GM12878 (cell line): Measurements from ENCODE around the gene TYW1. TPM values are rescaled to one million over a fixed set of nuclear protein-coding genes. Genes with fewer than 3 reads are reported as not detected.
A peak's percentile ranks its signal among the peaks of the same experiment; 100 is the strongest.
"Not testable (repeated sequence)": the region's sequence is repeated elsewhere in the genome, so short reads cannot be mapped to it uniquely, and the experiment has no call there.

Source experiments
- ATAC-seq: fragments of 200-7000 bp; cut with Tn5 transposase; 3 replicates; pipeline ENCODE4 v1.9.1; 2020; ENCODE audit warnings: mild to moderate bottlenecking, moderate library complexity
- BruUV-seq: library from RNA; stranded (reverse); fragments of 400-500 nt; replicated peaks from 2 replicates; lab custom pipeline; 2021; lab: Mats Ljungman, UMichigan
- CTCF ChIA-PET: fragments of 300-600 bp; sonication (Branson Sonifier 250); formaldehyde crosslinking; extraction: SDS; loops from one replicate; lab custom pipeline; 2021; ENCODE audit warnings: inconsistent platforms; lab: Yijun Ruan, JAX
- POLR2A ChIA-PET: fragments of 350-600 bp; formaldehyde crosslinking; extraction: SDS; loops from one replicate; lab custom pipeline; 2021; ENCODE audit warnings: inconsistent platforms; lab: Charles Lee
- RAD21 ChIA-PET: fragments of 300-600 bp; sonication (Branson Sonifier 250); formaldehyde crosslinking; loops from one replicate; lab custom pipeline; 2023; ENCODE audit warnings: antibody characterized with exemption; ENCODE audit not compliant: unreplicated experiment; lab: Charles Lee
- SMC1A ChIA-PET: fragments of 300-600 bp; sonication (Branson Sonifier 250); formaldehyde crosslinking; loops from one replicate; lab custom pipeline; 2023; ENCODE audit not compliant: unreplicated experiment, uncharacterized antibody; lab: Charles Lee
- DNase-seq: peaks from one replicate; pipeline ENCODE4 v3.0.0-alpha.2; 2011; ENCODE audit warnings: low read depth, low spot score
- FAIRE-seq: peaks from 3 replicates; lab custom pipeline; 2011; peaks lifted over from hg19 to GRCh38; lab: Jason Lieb, UNC
- H2AFZ ChIP-seq: 2 replicates; pipeline ENCODE4 v1.6.0; 2011; ENCODE audit warnings: low read depth, low read length, control low read depth; ENCODE audit not compliant: control insufficient read depth
- H3K27ac ChIP-seq: 2 replicates; pipeline ENCODE4 v1.5.1; 2011; ENCODE audit warnings: control low read depth; ENCODE audit not compliant: control insufficient read depth, insufficient read depth
- H3K27me3 ChIP-seq, 2 experiments: replicated peaks in 1 of 2; 2 replicates each; pipeline versions ENCODE4 v1.6.0 to v1.6.1; 2011; ENCODE audit warnings: low read length in 1 of 2; ENCODE audit not compliant: control insufficient read depth in 2 of 2, insufficient read depth in 2 of 2
- H3K36me3 ChIP-seq, 2 experiments: 2 replicates each; pipeline ENCODE4 v1.5.1; 2011; ENCODE audit warnings: low read length in 1 of 2; ENCODE audit not compliant: control insufficient read depth in 2 of 2, insufficient read depth in 2 of 2
- H3K4me1 ChIP-seq: 2 replicates; pipeline ENCODE4 v1.6.1; 2011; ENCODE audit warnings: mild to moderate bottlenecking, low read length, moderate library complexity, mixed read lengths; ENCODE audit not compliant: control insufficient read depth, insufficient read depth
- H3K4me2 ChIP-seq: 2 replicates; pipeline ENCODE4 v1.6.0; 2011; ENCODE audit warnings: control low read depth; ENCODE audit not compliant: control insufficient read depth, insufficient read depth
- H3K4me3 ChIP-seq: fragments of 200-600 bp; sonication (generic); 2 replicates; pipeline ENCODE4 v1.5.1; 2016
- H3K79me2 ChIP-seq: 2 replicates; pipeline ENCODE4 v1.6.0; 2011; ENCODE audit warnings: low read length; ENCODE audit not compliant: control insufficient read depth, insufficient read depth
- H3K9ac ChIP-seq: 2 replicates; pipeline ENCODE4 v1.8.0; 2011; ENCODE audit warnings: low read length, control low read depth, mixed read lengths; ENCODE audit not compliant: control insufficient read depth, insufficient read depth
- H3K9me3 ChIP-seq: replicated peaks from 3 replicates; pipeline ENCODE4 v1.5.1; 2011; ENCODE audit warnings: mild to moderate bottlenecking, low read length; ENCODE audit not compliant: control insufficient read depth, insufficient read depth
- H4K20me1 ChIP-seq: 2 replicates; pipeline ENCODE4 v1.6.0; 2011; ENCODE audit not compliant: control insufficient read depth, insufficient read depth
- MXI1 ChIP-seq: fragments of 150-350 bp; IDR thresholded peaks from 2 replicates; pipeline ENCODE4 v1.6.1; 2011; ENCODE audit warnings: low read depth, mild to moderate bottlenecking, inconsistent platforms, low read length, improper control_type of control experiment
- RB1 ChIP-seq: fragments of 450-650 bp; formaldehyde crosslinking; IDR thresholded peaks from 2 replicates; pipeline ENCODE4 v1.6.1; 2017; ENCODE audit warnings: mild to moderate bottlenecking, borderline replicate concordance
- RELA ChIP-seq: fragments of 450-650 bp; IDR thresholded peaks from 2 replicates; pipeline ENCODE4 v1.8.0; 2014; ENCODE audit warnings: borderline replicate concordance; ENCODE audit not compliant: partially characterized antibody
- YBX1 ChIP-seq: fragments of 450-650 bp; IDR thresholded peaks from 2 replicates; pipeline ENCODE4 v1.6.1; 2016; ENCODE audit warnings: antibody characterized with exemption
- ZBED1 ChIP-seq: IDR thresholded peaks from 2 replicates; pipeline ENCODE4 v1.6.1; 2016; ENCODE audit warnings: borderline replicate concordance
- ZNF274 ChIP-seq: IDR thresholded peaks from one replicate; pipeline ENCODE4 v1.8.0; 2011; ENCODE audit not compliant: insufficient read length, insufficient read depth
- ZZZ3 ChIP-seq: IDR thresholded peaks from 2 replicates; pipeline ENCODE4 v1.6.1; 2011; ENCODE audit warnings: low read depth; ENCODE audit not compliant: control insufficient read depth, insufficient read length
- WGBS: methylation state at CpG from one replicate; pipeline ENCODE4 v1.1.6; 2016; ENCODE audit warnings: low lambda C conversion rate; ENCODE audit not compliant: insufficient replicate concordance, insufficient coverage; ENCODE audit errors: missing lambda C conversion rate; 5-methylcytosine and 5-hydroxymethylcytosine counted together
- in situ Hi-C: fragments of 300-500 bp; cut with MboI; formaldehyde crosslinking; loops from 9 replicates; pipeline ENCODE4 v1.14.3; 2018; ENCODE audit warnings: mixed read lengths
- intact Hi-C: fragments of 100-400 bp; cut with micrococcal nuclease; formaldehyde crosslinking; loops from one replicate; pipeline ENCODE4 v1.14.2; 2022; ENCODE audit not compliant: unreplicated experiment
- microRNA-seq: library from miRNA; unstranded; fragments of <30 nt; microRNA quantifications from one replicate; pipeline ENCODE4, GENCODE V29; 2018
- polyA plus RNA-seq, 11 experiments: library from polyadenylated mRNA; depleted of rRNA in 4 of 11; unstranded in 6 of 11; stranded (reverse) in 5 of 11; fragments of >200 nt; fragmentation: Nextera tagmentation in 4 of 11; fragmentation: Illumina TruSeq in 1 of 11; extraction: Ambion mirVana in 4 of 11; extraction: Trizol in 1 of 11; gene quantifications; 1 replicate in 1 of 11; 2 replicates in 10 of 11; pipeline versions ENCODE4 v1.2.1 to v1.2.3, GENCODE V29; 2011 to 2016; ENCODE audit warnings: inconsistent platforms in 2 of 11, missing spikeins in 2 of 11, low read depth in 1 of 11
- small RNA-seq: library from RNA; depleted of rRNA; stranded (forward); fragments of <200 nt; gene quantifications from one replicate; pipeline ENCODE3, GENCODE V24; 2014
- total RNA-seq, 4 experiments: library from RNA; depleted of rRNA in 3 of 4; stranded (reverse); fragments of >200 nt in 3 of 4; fragmentation: Illumina TruSeq in 1 of 4; extraction: Trizol in 1 of 4; gene quantifications; 2 replicates each; pipeline versions ENCODE4 v1.2.1 to v1.2.3, GENCODE V29; 2013 to 2021

Gene TYW1
- total and polyA plus RNA-seq, 10 of the 15 experiments (the other 5 are each of a cell fraction or from before 2014, with no cell fraction given), result 11.3 to 29.0 (median 18.4) TPM

DNA sequence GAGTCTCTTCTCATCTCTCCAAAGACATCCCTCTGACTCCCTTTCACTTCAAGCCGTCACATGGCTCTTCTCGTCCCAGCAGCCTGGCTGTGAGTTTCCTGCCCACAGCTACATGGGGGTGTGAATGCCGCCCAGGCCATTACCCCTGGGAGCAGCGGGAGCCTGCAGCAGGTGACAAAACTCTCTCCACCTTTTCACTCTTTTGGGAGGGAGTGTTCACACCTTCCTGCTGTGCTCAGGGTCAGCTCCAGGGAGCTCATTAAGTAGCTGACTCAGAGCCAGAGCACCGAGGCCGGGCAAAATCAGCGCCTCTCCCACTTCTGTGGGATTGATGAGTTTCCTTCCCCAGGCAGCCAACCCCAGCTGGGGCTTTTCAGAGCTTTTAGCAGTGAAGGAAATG lies 271.3 kb downstream of the TYW1 start:
- ChIA-PET POLR2A (no interaction called here), RAD21 (no interaction called here)
- no peaks in the 10 kb centered on the region for H3K36me3 ChIP-seq
- no peaks in the 10 kb centered on the region for H3K4me1 ChIP-seq
- FAIRE-seq (no peak), DNase-seq (no peak), ATAC-seq (no peak)
- no peak overlapping the region for H3K27ac ChIP-seq
- no peaks in the 10 kb centered on the region for H3K79me2 ChIP-seq
- in situ Hi-C loops, result no loop called here
- WGBS, result 86% methylated on average over 7 of the region's 7 CpGs
- BruUV-seq, result no TSS peak
- no peak for TF ChIP-seq RELA
- no peak for TF ChIP-seq RB1
- no peak for TF ChIP-seq ZNF274
- TF ChIP-seq MXI1, result no peak
- TF ChIP-seq ZBED1, result no peak
- TF ChIP-seq ZZZ3, result no peak
- TF ChIP-seq YBX1, result no peak
- TF ChIP-seq, all 136 proteins: peak for 0
- intact Hi-C loops, result no loop called here
- H2AFZ ChIP-seq, result no peak overlapping the region
- H3K4me3 ChIP-seq, result no peak overlapping the region
- H3K9me3 ChIP-seq, result no peaks in the 10 kb centered on the region
- no peak overlapping the region for H3K4me2 ChIP-seq
- no peak overlapping the region for H3K9ac ChIP-seq
- H3K27me3 ChIP-seq, result no peaks in the 10 kb centered on the region
- H4K20me1 ChIP-seq, result no peaks in the 10 kb centered on the region
- SMC1A ChIA-PET, result no interaction called here
- CTCF ChIA-PET, result no interaction called here

DNA sequence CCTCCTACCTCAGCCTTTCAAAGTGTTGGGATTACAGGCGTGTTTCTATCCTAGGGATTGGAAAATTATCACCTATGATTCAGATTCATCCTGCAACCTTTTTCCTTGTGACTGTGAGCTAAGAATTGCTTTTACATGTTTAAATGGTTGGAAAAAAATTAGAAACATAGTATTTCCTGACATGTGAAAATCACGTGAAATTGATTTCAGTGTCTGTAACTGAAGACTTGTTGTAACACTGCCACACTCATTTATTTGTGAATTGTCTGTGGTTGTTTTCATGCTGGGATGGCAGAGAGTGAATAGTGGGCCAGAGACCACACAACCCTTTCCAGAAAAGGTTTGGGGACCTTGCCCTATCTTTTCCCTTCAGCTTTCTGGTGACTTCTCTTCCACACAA lies 273.3 kb downstream of the TYW1 start:
- DNase-seq, H3K9ac ChIP-seq, H3K4me1 ChIP-seq, in situ Hi-C loops, H4K20me1 ChIP-seq, ATAC-seq, H3K27ac ChIP-seq, CTCF ChIA-PET, H2AFZ ChIP-seq, H3K9me3 ChIP-seq, RAD21 ChIA-PET, H3K27me3 ChIP-seq, SMC1A ChIA-PET, H3K4me2 ChIP-seq, intact Hi-C loops, FAIRE-seq, H3K79me2 ChIP-seq, H3K4me3 ChIP-seq, H3K36me3 ChIP-seq: not testable (repeated sequence)
- POLR2A ChIA-PET, result interaction anchor here (0.6 kb wide), 1 partner anchor 64 kb away, joined by 3 read pairs; no protein-coding TSS in a partner anchor
- WGBS, result 97% methylated on average over 2 of the region's 2 CpGs
- BruUV-seq, result TSS peak; percentile 57

Small RNA genes lying within 50 kb of the gene (microRNA-seq; reads per million reads assigned to microRNA genes)
- gene MIR4650-1, result not detected

Small RNA genes lying within 50 kb of the gene (small RNA-seq; reads per million reads assigned to genes)
- not detected for gene AC073089.1
- gene MIR4650-1, result not detected
- not detected for gene RN7SL43P

Other genes with a start within 250 kb of the TYW1 start
- gene TMEM248, start 75.6 kb upstream of the TYW1 start, total RNA-seq (2014; rRNA removed), result 60.8 and 63.7 TPM in 2 replicates
- 43.5 and 45.3 TPM in 2 replicates for gene TMEM248, start 75.6 kb upstream of the TYW1 start, total RNA-seq (2014; rRNA removed; fragmentation: Illumina TruSeq; extraction: Trizol)
- gene TMEM248, start 75.6 kb upstream of the TYW1 start, total RNA-seq (2021), result 70.0 and 74.3 TPM in 2 replicates
- 49.8 and 93.5 TPM in 2 replicates for gene TMEM248, start 75.6 kb upstream of the TYW1 start, polyA plus RNA-seq (2011; rRNA removed)
- 39.0 and 81.5 TPM in 2 replicates for gene TMEM248, start 75.6 kb upstream of the TYW1 start, polyA plus RNA-seq (2014; fragmentation: Illumina TruSeq; extraction: Trizol)
- gene TMEM248, start 75.6 kb upstream of the TYW1 start, polyA plus RNA-seq (2014; fragmentation: Nextera tagmentation; extraction: Ambion mirVana), result 10 to 100 TPM in 1 of 2 experiments, 1 to 10 TPM in 1; 6.3 to 10.5 TPM
- 58.4 and 69.0 TPM in 2 replicates for gene TMEM248, start 75.6 kb upstream of the TYW1 start, polyA plus RNA-seq (2014; rRNA removed)
- gene TMEM248, start 75.6 kb upstream of the TYW1 start, polyA plus RNA-seq (2016; fragmentation: Nextera tagmentation; extraction: Ambion mirVana), result 10 to 100 TPM; 17.4 to 84.9 TPM
- 28.7 and 33.1 TPM in 2 replicates for gene SBDS, start 1.2 kb upstream of the TYW1 start, total RNA-seq (2014; rRNA removed)
- gene SBDS, start 1.2 kb upstream of the TYW1 start, total RNA-seq (2014; rRNA removed; fragmentation: Illumina TruSeq; extraction: Trizol), result 33.2 and 35.4 TPM in 2 replicates
- 29.4 and 31.2 TPM in 2 replicates for gene SBDS, start 1.2 kb upstream of the TYW1 start, total RNA-seq (2021)
- gene SBDS, start 1.2 kb upstream of the TYW1 start, polyA plus RNA-seq (2011; rRNA removed), result 31.0 and 52.0 TPM in 2 replicates
- 46.6 and 61.2 TPM in 2 replicates for gene SBDS, start 1.2 kb upstream of the TYW1 start, polyA plus RNA-seq (2014; fragmentation: Illumina TruSeq; extraction: Trizol)
- 10 to 100 TPM; 22.4 to 34.3 TPM for gene SBDS, start 1.2 kb upstream of the TYW1 start, polyA plus RNA-seq (2014; fragmentation: Nextera tagmentation; extraction: Ambion mirVana)
- gene SBDS, start 1.2 kb upstream of the TYW1 start, polyA plus RNA-seq (2014; rRNA removed), result 26.7 and 30.9 TPM in 2 replicates
- 10 to 100 TPM; 60.1 to 63.0 TPM for gene SBDS, start 1.2 kb upstream of the TYW1 start, polyA plus RNA-seq (2016; fragmentation: Nextera tagmentation; extraction: Ambion mirVana)